GM19351 (cell line): ENCODE results near the gene SAMD8.
"Not testable (repeated sequence)": the region's sequence is repeated elsewhere in the genome, so short reads cannot be mapped to it uniquely, and the experiment has no call there.

Source experiments
- ATAC-seq: cut with Tn5 transposase; IDR thresholded peaks from one replicate; pipeline ENCODE4 v1.9.1; 2021; ENCODE audit warnings: mild to moderate bottlenecking, moderate library complexity; ENCODE audit not compliant: unreplicated experiment

Gene SAMD8

GRCh38 chr10:75106891-75107290 is 4.6 kb upstream of the SAMD8 start:
- not testable (repeated sequence) for ATAC-seq

- no peak for ATAC-seq
These were observed 3.4 kb upstream of the SAMD8 start for GRCh38 chr10:75107756-75108683.

- no peak for ATAC-seq
These were observed 2.6 kb upstream of the SAMD8 start for GRCh38 chr10:75108684-75109458.

GRCh38 chr10:75109459-75109778 is 2.0 kb upstream of the SAMD8 start:
- ATAC-seq: no peak

- ATAC-seq: no peak
These were observed 1.3 kb upstream of the SAMD8 start for GRCh38 chr10:75110006-75110632.

GRCh38 chr10:75111907-75112679 is 637 bp downstream of the SAMD8 start:
- ATAC-seq: peak; percentile 30

GRCh38 chr10:75115137-75115536 is 3.7 kb downstream of the SAMD8 start:
- no peak for ATAC-seq

- not testable (repeated sequence) for ATAC-seq
These were observed 5.7 kb downstream of the SAMD8 start for GRCh38 chr10:75116941-75117775.

- ATAC-seq: no peak
These were observed 6.5 kb downstream of the SAMD8 start for GRCh38 chr10:75117995-75118394.

- ATAC-seq: not testable (repeated sequence)
These were observed 8.1 kb downstream of the SAMD8 start for GRCh38 chr10:75119444-75120066.

- no peak for ATAC-seq
These were observed 9.9 kb downstream of the SAMD8 start for GRCh38 chr10:75121322-75121721.

GRCh38 chr10:75122505-75122904 is 11.0 kb downstream of the SAMD8 start:
- ATAC-seq: no peak

GRCh38 chr10:75123088-75123682 is 11.7 kb downstream of the SAMD8 start:
- no peak for ATAC-seq

GRCh38 chr10:75126277-75126676 is 14.8 kb downstream of the SAMD8 start:
- ATAC-seq: no peak

GRCh38 chr10:75127471-75127870 is 16.0 kb downstream of the SAMD8 start:
- ATAC-seq: no peak

GRCh38 chr10:75128985-75129384 is 17.5 kb downstream of the SAMD8 start:
- not testable (repeated sequence) for ATAC-seq

- no peak for ATAC-seq
These were observed 18.1 kb downstream of the SAMD8 start for GRCh38 chr10:75129537-75129936.

GRCh38 chr10:75133701-75134100 is 22.2 kb downstream of the SAMD8 start:
- not testable (repeated sequence) for ATAC-seq

GRCh38 chr10:75136346-75136745 is 24.9 kb downstream of the SAMD8 start:
- no peak for ATAC-seq
